Activated CD8-positive, alpha-beta memory T cell treated with anti-CD3 and anti-CD28 coated beads, Interleukin-2, amount 50 U/mL, for 48 hours (primary cell): ENCODE data around the gene PKIG.
A peak's percentile ranks its signal among the peaks of the same experiment; 100 is the strongest.
"Not testable (repeated sequence)": the region's sequence is repeated elsewhere in the genome, so short reads cannot be mapped to it uniquely, and the experiment has no call there.

Experiments used
- DNase-seq: peaks from one replicate; pipeline ENCODE4 v3.0.0-alpha.2; 2020

The PKIG gene

DNA sequence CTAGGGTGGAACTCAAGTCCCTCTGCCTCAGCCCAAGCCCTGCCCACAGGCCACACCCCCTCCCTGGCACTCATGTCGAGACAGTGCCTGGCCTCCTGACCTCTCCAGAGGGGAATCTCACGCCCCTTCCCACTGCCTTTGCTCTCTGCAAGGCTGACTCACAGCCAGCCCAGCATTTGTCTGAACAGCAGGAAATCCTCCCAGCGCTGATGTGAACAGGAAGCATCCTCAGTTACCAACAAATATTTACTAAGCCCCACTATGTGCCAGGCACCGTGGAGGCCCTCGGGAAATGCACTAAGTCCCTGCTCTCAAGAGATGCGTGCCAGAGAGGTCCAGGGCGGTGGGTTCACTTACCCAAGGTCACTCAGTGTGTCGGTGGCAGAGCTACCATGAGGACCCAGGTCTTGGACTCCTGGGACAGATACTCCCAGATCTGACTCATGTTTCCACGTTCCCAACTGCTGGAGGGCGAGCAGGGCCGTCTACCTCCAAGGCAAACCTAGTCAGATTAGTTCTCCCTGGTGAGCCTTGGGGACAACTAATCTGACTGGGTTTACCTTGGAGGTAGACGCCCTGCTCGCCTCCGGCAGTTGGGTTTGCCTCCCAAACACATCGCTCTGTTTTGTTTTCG is 61.3 kb downstream of the PKIG start:
- DNase-seq, result peak; percentile 60

DNA sequence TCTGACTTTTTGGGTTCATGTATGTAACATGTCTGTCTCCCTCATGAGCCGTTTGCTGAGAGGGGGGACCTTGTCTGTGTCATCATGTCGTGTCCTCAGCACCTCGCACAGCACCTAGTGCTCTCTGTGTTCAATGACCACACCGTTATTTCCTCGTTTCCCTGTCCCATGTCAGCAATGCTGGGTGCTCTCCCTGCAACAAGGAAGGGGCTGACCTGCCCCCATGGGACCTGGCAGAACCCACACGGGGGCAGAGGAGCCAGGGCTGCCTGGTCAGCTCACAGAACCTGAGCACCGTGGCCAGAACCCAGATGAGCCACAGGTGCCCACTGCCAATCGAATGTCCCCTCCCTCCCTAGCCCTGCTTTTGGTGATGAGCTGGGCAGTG is 61.8 kb downstream of the PKIG start:
- no peak for DNase-seq

DNA sequence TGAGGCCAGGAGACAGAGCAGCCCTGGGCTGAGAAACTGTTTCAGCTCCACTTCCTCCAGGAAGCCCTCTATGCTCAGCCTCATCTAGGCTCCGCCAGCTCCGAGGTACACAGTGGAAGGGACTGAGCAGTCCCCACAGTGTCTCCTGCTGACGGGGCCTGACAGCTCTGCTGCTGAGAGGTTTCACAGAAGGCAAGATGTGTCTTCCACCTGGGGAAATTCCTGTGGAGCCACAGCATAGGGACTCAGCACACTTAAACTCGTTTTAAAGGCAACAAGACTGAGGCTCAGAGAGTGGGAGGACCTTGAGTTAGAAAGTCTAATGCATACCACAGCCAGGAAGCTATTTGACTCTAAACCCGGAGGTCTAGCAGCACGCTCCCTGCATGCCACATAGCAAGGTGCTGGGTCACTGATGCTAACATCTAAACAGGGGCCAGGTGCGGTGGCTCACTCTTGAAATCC is 62.3 kb downstream of the PKIG start:
- peak; percentile 63 for DNase-seq

DNA sequence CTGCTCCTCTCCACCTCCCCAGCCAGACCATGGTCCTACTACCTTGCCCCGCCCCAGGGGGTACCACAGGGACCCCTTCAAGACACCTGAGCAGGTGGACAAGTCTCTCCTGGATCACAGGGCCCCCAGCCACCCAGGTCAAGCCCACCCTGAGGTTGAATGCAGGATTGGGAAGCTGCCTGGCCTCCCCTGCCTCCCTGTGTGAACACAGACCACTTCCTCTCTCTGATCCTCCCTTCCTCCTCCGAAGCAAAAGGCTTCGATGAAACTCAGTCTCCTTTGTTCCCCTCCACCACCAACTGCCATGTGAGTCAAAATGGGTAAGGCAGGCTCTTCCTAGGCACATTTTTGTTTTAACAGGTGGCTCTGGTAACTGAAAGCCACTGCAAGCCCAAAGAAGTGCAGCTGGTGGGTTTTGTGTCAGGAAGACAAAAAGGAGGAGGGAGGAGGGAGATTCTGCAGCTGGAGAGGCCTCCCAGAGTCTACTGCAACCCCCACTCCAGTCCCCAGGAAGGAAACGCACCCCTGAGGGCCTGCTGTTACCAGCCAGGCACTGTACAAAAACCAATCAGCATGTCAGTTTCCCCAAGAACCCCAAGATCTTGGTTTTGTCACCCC is 63.8 kb downstream of the PKIG start:
- no peak for DNase-seq

DNA sequence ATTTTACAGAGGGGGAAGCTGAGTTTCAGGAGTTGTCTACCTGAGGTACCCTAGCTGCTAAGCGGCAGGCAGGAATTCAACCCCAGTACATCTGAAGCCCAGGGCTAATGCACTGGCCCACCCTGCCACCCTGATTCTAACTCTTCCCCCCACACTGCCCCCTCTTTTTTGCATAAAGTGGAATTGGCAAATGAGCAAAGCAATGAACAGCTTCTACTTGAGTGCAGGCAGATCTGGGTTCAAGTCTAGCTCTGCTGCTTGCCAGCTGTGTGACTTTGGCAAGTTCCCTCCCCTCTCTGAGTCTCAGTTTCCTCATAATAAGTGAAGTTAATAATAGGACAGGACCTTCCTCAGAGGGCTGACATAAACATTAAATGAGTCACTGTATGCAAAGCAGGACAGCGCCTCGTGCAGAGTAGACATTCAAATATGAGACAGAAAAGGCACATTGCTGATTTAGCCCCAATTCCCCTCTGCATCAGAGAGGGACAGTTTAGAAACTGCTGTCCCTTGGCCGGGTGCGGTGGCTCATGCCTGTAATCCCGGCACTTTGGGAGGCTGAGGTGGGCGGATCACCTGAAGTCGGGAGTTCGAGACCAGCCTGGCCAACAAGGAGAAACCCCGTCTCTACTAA is 64.4 kb downstream of the PKIG start:
- no peak for DNase-seq

DNA sequence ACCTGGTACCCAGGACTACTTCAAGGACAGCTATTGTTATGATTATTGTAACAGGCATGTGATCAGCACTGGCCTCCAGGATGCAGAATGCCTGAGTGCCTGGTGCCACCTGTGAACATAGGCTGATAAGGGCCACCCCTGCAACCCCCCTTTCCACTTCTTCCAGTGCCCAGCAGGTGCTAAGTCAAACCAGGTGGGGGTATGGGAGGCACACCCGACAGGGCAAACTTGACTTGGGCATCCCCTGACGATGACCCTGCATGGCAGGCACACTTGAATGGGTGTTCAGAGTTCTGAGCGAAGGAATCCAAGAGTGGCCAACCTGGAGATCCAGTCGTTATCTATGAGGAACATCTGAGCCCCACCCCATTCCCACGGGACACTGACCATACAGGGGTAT is 65.7 kb downstream of the PKIG start:
- no peak for DNase-seq

DNA sequence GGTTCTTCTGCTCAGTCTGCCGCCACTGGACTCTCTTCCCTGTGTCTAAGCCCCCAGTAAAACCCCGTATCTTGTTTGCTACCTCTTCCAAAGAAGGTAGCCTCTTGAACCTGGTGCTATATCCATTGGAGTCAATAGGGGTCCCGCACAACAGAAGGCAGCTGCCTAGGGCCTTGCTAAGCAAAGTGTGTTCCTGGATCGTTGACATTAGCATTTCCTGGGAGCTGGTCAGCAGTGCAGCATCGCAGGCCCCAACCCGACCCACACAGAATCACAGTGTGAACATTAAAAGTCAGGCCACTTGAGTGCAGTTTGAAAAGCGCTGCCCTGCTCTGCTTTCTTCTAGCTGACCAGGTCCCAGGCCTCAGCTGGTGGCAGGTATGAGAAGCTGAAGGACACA is 66.2 kb downstream of the PKIG start:
- DNase-seq, result no peak

DNA sequence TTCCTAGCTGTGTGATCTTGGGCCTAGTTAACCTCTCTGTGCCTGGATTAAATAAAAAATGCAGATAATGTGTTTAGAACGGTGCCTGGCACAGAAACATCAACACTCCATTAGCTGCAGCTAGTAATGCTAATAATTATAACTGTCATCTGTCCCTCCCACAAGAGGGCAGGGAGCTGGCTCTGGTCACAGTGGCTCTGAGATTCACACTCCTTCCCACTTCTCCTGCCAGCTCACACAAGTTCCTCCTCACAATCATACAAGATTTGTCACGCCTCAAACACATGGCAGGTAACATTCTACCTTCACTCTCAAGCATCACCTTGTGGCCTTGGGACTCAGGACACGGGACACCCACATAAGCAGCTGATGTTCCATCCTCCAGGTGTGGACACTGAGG is 66.7 kb downstream of the PKIG start:
- DNase-seq, result no peak

DNA sequence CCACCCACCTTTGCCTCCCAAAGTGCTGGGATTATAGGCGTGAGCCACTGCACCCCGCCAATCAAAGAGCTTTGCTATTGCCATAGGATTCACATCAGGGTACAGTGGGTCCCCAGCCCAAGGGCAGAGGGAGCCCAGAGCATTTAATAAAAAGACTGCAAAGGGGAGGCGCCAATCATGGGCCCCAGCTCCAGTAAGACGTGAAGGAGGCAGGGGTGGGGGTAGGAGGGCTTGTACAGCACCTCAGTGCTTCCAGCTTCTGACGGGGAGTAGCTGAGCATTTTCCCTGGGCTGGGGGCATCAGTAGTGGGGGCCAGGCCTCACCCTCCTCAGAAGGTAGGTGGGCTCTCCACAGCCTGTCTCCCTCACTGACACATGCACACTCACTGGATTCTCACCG is 67.6 kb downstream of the PKIG start:
- DNase-seq, result no peak

DNA sequence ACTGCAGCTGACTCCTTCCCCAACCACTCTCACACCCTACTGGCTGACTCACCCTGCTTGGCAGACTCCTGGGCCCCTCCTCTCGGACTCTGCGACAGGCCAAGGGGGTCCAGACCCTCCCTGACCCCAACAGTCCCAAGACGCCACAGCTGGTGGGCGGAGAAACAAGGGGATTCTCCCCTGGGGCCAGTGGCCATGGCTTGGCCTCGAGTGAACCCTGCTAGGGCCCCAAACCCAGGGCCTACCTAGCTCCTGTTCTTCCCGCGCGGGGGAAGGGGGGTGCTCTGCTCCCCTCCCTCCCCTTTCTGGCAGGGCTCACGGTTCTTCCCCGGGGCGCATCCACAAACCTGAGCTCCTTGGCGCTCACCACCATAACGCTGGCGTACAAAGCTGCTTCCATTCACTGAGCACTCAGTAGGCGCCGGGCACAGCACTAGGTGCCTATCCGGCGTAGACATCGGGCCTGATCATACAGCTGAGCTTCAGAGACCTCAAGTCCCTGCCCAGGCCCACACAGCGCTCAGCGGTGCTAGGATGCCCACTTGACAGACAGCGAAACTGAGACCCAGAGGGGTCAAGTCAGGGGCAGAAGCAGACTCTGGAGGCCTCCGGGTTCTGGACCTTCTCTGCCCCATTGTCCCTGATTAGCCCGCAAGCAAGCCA is 68.5 kb downstream of the PKIG start:
- DNase-seq, result peak; percentile 75

DNA sequence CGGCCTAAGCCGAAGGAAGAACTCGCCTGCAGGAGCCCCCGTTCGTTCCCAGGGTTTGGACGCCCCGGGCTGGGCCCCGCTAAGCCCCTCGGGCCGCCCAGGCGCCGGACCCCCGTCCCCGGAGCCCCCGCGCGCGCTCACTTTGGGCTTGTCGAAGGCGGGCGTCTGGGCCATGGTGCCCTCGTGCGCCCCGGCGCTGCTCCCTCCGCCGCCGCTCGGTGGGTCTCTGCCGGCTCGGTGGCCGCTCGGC is 69.0 kb downstream of the PKIG start:
- no peak for DNase-seq

DNA sequence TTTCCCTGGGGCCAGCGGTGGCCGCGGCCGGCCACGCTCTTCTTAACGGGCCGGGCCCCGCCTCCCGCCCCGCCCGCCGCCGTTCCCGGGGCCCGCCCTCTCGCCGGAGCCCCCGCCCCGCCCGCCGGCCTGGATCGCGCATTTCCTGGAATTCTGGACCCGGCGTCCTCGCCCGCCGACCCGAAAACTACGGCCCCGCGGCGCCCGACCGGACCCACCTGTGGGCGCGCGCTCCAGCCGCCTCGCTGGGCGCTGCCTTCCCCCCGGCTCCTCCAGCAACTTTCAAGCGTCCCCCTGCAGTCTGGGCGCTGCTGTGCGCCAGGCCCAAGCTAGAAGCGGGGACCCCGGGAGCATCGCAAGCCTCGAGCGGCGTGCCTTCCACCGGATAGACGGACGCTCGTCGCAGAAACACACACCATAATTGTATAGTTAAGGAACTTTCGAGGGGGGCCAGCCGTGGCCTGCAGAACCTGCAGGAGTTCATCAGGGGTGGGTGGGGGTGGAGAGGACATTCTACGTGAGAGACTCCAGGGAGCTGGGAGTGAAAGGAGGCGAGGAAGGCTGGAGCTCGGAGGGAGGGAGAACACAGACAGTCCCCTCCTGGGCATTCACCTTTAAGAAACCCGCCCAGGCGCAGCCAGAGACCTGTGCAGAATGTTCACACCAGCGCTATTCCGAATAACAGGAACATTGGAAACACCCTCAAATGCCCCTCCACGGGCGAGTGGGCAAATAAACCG is 69.5 kb downstream of the PKIG start, which contains the start of gene ADA:
Gene ADA (minus strand): TSS at position 16 of the 740 bp plus-strand sequence. CDS start 92 bp downstream, outside the sequence.
- DNase-seq, result peak; percentile 72

DNA sequence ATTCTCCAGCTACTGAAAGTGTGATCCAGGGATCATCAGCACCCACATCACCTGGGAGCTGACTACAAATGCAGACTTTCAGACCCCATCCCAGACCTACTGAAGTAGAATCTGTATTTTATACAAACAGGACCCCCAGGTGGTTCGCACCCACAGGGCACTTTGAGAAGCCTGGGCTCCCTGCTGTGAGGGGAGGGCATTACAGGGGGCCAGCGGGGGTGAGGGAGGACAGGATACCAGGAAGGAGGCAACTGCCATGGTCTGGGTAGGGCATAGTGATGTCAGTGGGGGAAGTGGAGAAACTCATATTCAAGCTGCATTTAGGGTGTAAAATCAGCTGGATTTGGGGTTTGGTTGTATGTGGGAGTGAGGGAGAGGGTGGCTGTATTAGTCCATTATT is 71.2 kb downstream of the PKIG start:
- no peak for DNase-seq

DNA sequence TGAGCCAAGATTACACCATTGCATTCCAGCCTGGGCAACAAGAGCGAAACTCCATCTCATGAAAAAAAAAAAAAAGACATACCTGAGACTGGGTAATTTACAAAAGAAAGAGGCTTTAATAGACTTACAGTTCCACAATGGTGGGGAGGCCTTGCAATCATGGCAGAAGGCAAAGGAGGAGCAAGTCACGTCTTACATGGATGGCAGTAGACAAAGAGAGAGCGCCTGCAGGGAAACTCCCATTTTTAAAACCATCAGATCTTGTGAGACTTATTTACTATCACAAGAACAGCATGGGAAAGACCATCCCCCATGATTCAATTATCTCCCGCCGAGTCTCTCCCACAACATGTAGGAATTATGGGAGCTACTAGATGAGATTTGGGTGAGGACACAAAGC is 71.8 kb downstream of the PKIG start:
- DNase-seq, result not testable (repeated sequence)

DNA sequence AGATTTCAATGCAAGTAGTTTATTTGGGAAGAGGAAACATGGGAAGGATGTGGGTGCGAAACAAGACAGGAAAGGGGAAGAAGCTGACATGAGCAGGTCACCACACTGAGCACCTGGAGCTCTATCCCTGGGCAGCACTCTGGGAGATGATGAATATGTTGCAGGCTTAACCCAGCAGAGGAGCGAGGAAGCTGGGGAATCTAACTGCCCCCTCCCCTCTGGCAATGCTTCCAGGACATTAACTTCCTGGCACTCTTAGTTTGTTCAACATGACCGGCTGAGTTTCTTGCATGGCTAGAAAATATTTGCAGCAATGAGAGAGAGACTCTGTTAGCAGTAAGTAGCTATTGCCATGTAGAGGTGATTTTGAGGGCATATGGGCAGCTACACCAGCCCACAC is 74.1 kb downstream of the PKIG start:
- no peak for DNase-seq

DNA sequence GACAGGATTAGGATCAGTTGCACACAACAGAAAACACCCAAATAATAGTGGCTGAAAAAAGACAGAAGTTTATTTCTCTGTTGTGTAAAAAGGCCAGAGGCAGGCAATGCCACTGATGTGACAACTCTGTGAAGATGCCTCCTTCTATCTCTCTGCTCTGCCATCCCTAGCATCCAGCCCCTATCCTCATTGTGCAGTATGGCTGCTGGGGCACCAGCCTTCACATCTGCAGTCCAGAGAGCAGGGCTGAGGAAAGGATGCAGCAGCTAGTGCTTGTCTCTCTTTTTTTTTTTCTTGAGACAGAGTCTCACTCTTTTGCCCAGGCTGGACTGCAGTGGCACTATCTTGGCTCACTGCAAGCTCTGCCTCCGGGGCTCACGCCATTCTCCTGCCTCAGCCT is 75.5 kb downstream of the PKIG start:
- no peak for DNase-seq

DNA sequence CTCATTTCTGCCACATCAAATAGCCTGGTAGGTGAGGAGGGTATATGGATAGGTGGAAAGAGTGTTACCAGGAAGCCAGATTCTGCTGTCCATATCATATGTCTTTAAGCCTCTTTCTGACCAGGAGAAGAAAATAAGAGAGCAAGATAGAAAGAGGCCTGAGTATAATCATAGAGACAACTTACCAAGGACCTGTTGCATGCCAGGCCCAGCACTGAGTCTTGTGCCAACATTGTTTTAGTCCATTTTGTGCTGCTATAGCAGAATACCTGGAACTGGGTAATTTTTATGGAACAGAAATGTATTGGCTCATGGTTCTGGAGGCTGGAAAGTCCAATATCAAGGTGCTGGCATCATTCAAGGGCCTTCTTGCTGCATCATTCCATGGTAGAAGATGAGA is 76.4 kb downstream of the PKIG start:
- no peak for DNase-seq

DNA sequence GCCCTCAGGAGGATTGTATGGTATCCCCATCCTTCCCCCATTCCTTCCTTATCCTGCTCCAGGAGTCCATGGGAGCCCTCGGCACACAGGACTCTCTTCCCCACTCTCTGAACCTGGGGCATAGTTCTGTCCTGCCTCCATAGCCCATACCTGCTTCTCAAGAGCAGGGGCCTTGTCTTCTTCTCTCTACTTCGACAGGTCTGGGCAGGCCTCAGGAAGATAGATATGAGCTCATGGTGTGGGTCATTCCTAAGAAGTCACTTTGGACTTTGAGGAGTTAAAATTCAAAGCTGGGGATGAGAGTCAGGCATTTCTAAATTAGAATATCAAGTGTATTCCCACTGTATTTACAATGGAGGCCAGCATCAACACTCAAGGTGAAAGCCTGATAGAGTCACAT is 77.6 kb downstream of the PKIG start:
- DNase-seq, result no peak

DNA sequence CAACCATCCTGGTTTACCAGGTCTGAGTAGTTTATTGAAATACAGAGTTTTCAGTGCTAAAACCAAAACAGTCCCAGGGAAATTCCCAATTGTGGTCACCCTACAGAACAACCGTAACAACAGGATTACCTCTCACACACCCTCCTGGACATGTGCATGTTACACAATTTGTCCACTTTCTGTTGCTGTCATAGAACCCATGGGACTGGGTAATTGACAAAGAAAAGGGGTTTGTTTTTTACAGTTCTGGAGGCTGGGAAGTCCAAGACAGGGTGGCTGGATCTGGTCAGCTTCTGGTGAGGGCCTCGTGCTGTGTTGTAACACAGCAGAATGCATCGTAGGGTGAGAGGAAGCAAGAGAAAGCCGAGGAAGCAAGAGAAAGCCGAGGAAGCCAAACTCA is 78.2 kb downstream of the PKIG start:
- no peak for DNase-seq

DNA sequence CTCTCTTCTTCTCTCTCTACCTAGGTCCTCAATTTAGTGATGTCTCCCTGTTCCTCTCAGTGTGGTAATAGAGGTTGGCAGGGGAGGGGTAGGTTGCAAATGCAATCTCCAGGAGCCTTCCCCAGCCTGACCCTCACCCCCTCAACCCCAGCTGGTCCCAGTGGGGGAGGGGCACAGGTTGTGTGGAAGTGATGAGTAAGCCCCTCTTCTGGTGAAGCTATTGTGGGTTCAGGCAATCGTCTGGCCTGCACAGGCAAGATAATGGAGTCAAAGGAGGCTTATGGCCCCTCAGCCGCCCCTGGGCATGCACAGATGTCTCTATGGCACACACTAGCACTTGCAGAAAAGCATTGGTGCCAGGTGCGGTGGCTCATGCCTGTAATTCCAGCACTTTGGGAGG is 79.9 kb downstream of the PKIG start:
- no peak for DNase-seq

DNA sequence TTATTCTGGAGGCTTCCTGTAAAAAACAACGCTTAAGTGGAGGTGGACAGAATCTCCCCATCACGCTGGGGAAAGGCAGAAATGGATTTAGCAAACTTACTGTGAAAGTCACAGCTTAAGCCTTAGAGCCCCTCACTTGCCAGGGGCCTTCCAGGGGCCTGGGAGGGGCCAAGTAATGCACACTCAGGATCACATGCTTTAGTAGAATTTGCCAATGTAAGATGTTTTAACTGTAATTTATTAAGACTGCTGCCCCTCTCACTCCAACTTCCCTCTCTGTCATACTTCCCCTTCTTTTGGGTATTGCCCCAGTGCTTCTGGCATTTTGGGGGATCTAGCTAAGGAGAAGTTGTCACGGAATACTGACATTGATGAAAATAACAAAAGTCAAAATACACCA is 81.8 kb downstream of the PKIG start:
- no peak for DNase-seq

DNA sequence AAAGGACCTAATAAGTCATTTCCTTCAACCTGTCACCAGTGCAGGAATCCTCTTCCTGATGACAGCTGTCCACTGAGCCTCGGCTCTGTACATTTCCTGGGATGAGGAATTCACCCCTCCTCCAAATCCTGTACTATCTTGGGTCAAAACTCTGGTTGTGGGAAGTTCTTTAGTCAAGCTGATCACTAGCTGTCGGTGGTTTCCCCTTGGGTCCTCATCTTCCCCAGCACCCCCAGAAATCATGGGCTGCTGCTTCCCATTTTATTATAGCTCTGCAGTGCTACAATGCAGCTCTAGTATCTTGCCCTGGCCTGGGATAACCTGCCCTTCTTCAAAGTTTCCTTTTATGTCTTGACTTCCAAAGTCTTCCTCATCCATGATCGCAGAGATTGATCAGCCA is 83.7 kb downstream of the PKIG start:
- DNase-seq, result no peak
